Gastroesophageal sphincter (tissue), 3 donors: ENCODE data around the gene FAM184B.

Experiments used
- CTCF ChIP-seq, 4 experiments: fragments of 200-600 bp in 2 of 4; fragments of 450-650 bp in 2 of 4; sonication (generic) in 1 of 4; IDR thresholded peaks; one replicate each; pipeline ENCODE4 v1.5.1; 2017 to 2019; ENCODE audit warnings: antibody characterized with exemption in 4 of 4, mild to moderate bottlenecking in 2 of 4, moderate library complexity in 2 of 4
- POLR2A ChIP-seq, 2 donors: fragments of 450-650 bp; IDR thresholded peaks; one replicate each; pipeline ENCODE4 v1.6.1; 2017; ENCODE audit warnings: antibody characterized with exemption in 2 of 2, mild to moderate bottlenecking in 2 of 2, moderate library complexity in 1 of 2

DNA sequence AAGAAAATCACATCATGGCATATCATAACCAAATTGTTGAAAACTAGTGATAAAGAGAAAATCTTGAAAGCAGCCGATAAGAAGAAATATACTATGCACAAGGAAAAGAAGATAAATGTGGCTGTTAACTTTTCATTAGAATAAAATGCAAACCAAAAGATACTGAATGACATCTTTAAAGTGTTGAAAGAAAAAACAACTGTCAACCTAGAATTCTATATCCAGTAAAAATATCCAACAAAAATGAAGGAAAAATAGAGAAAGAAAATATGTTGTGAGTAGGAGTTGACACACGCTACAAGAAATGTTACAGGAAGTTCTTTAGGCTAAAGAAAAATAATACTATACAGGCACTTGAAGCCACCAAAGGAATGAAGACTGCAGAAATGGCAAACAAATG is 82.0 kb downstream of the FAM184B start:
- no peak for TF ChIP-seq CTCF (IDR thresholded peaks at IDR 0.05)
- TF ChIP-seq POLR2A (IDR thresholded peaks at IDR 0.05): no peak
